Endothelial cell (in vitro differentiated cells): Measurements from ENCODE around the gene HLA-DOB. TPM values are rescaled to one million over a fixed set of nuclear protein-coding genes. Genes with fewer than 3 reads are reported as not detected.

Source experiments
- DNase-seq: peaks from one replicate; pipeline ENCODE4 v3.0.0; 2021; ENCODE audit warnings: low spot score
- H3K27ac Mint-ChIP-seq: one replicate; pipeline ENCODE4 v1.8.0; 2021; ENCODE audit warnings: mixed read lengths, inconsistent platforms; ENCODE audit not compliant: unreplicated experiment
- H3K27me3 Mint-ChIP-seq: one replicate; pipeline ENCODE4 v1.8.0; 2021; ENCODE audit warnings: mild to moderate bottlenecking, moderate library complexity, mixed read lengths, inconsistent platforms; ENCODE audit not compliant: unreplicated experiment
- H3K36me3 Mint-ChIP-seq: one replicate; pipeline ENCODE4 v1.8.0; 2021; ENCODE audit warnings: mild to moderate bottlenecking, low read depth, mixed read lengths, inconsistent platforms; ENCODE audit not compliant: unreplicated experiment
- H3K4me1 Mint-ChIP-seq: one replicate; pipeline ENCODE4 v1.8.0; 2021; ENCODE audit warnings: mild to moderate bottlenecking, mixed read lengths, inconsistent platforms; ENCODE audit not compliant: unreplicated experiment
- H3K4me3 Mint-ChIP-seq: one replicate; pipeline ENCODE4 v1.8.0; 2021; ENCODE audit warnings: mild to moderate bottlenecking, mixed read lengths, inconsistent platforms; ENCODE audit not compliant: unreplicated experiment
- H3K9me3 Mint-ChIP-seq: one replicate; pipeline ENCODE4 v1.8.0; 2021; ENCODE audit warnings: mixed read lengths, inconsistent platforms; ENCODE audit not compliant: unreplicated experiment
- total RNA-seq: library from RNA; stranded (reverse); fragmentation: NEBNext Ultra II Directional; extraction: Animal tissue kit (Norgen Biotek cat#: 25700); gene quantifications from one replicate; pipeline ENCODE4 v1.2.1, GENCODE V29; 2021; ENCODE audit not compliant: unreplicated experiment
- TF ChIP-seq, protein P1 (sequence below): fragments of 200-600 bp; sonication (generic); IDR thresholded peaks from one replicate; pipeline ENCODE4 v1.5.0; 2021; ENCODE audit warnings: antibody characterized with exemption; ENCODE audit not compliant: unreplicated experiment

HLA-DOB gene
- total RNA-seq, 1 donor from 2014 or later = not detected

DNA sequence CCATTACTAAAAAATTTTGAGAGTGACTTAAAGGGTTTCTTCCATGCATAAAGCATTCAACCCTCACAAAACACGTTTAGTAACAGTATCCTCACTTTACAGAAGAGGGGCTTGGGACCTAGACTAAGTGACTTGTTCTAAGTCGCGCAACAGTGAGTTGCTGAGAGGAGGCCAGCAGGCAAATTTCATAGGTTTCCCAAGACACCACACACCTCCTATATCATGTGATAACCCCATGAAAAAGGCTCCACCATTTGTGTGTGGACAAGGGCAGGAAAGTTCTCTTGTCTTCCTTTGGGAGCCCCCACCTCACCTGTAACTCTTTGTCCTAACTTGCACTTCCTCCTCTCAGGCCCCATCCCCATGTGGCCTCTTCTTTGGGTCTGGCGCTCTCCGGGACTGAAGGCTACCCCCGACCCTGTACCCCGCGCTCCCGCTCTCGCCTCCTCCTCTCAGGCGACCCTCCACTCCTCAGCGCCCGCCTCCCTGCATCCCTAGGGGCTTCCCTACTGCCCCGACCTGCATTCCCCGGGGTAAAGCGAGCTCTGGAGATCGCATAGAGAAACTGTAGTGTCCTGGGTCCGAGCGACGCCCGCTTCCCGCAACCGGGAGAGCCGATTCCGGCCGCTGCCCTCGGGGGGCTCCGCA, 26.7 kb upstream of the HLA-DOB start:
- no peaks in the 10 kb centered on the region for H3K36me3 Mint-ChIP-seq
- DNase-seq = no peak
- H3K27me3 Mint-ChIP-seq = peaks cover 10% of the 10 kb centered on the region
- TF ChIP-seq, protein P1, sequence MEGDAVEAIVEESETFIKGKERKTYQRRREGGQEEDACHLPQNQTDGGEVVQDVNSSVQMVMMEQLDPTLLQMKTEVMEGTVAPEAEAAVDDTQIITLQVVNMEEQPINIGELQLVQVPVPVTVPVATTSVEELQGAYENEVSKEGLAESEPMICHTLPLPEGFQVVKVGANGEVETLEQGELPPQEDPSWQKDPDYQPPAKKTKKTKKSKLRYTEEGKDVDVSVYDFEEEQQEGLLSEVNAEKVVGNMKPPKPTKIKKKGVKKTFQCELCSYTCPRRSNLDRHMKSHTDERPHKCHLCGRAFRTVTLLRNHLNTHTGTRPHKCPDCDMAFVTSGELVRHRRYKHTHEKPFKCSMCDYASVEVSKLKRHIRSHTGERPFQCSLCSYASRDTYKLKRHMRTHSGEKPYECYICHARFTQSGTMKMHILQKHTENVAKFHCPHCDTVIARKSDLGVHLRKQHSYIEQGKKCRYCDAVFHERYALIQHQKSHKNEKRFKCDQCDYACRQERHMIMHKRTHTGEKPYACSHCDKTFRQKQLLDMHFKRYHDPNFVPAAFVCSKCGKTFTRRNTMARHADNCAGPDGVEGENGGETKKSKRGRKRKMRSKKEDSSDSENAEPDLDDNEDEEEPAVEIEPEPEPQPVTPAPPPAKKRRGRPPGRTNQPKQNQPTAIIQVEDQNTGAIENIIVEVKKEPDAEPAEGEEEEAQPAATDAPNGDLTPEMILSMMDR = no peak
- H3K9me3 Mint-ChIP-seq = no peaks in the 10 kb centered on the region
- peaks cover 6% of the 10 kb centered on the region for H3K4me1 Mint-ChIP-seq
- H3K27ac Mint-ChIP-seq = peak overlapping the region; percentile 16
- H3K4me3 Mint-ChIP-seq = peak overlapping the region; percentile 91

DNA sequence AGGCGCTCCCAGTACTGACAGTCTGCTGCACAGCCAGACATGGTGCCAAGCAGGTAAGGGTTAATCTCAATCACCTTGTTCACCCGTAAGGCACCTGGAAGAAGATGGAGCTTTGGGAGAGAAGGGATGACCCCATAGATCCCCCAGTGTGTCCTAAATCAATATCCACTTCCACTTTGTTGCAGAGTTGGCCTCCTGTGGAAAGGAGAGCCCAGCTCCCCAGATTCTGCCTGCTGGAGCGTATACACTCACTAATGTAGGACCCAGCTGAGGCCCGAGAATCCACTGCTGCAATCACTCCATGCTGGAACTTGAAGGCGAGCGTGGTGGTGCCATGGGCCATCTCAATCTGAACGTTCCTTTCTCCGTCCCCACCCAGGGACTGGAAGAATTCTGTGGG, 25.9 kb upstream of the HLA-DOB start:
- H3K4me3 Mint-ChIP-seq = no peak overlapping the region
- H3K27ac Mint-ChIP-seq = no peak overlapping the region
- TF ChIP-seq, protein P1 = no peak
- no peaks in the 10 kb centered on the region for H3K36me3 Mint-ChIP-seq
- peaks cover 6% of the 10 kb centered on the region for H3K4me1 Mint-ChIP-seq
- DNase-seq = no peak
- H3K9me3 Mint-ChIP-seq = no peaks in the 10 kb centered on the region
- H3K27me3 Mint-ChIP-seq = peaks cover 10% of the 10 kb centered on the region

DNA sequence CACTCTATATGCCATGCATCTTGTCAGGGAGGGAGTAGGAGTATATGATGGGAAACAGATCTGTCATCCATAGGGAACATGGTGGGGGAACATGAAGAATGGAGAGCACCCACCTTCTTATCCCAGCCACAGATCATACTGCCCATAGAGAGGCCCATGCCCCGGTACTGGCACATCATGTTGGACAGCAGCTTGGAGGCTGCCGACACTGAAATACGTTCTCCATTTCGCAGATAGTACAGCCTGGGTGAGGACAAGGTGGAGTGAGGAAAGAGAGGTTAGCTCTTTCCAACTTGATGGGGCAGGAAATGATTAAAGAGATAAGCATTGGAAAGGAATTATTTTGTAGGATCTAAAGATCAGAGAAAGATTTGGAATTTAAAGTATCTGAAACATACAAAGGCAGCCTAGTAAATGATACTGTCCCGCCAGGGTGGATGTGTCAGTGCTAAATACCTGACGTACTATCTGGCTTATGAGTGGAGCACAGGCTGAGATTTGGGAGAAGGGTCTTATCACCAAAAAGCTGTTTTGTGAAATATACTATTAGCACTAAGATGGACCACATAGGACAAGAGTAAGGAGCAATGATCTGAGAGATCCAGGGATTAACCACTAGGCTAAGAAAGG, 25.3 kb upstream of the HLA-DOB start:
- Mint-ChIP-seq H3K27ac (no peak overlapping the region), H3K4me1 (peaks cover 10% of the 10 kb centered on the region), H3K9me3 (no peaks in the 10 kb centered on the region), H3K36me3 (no peaks in the 10 kb centered on the region), H3K4me3 (peak overlapping the region; percentile 37), H3K27me3 (peaks cover 10% of the 10 kb centered on the region)
- no peak for DNase-seq
- TF ChIP-seq, protein P1 = no peak

DNA sequence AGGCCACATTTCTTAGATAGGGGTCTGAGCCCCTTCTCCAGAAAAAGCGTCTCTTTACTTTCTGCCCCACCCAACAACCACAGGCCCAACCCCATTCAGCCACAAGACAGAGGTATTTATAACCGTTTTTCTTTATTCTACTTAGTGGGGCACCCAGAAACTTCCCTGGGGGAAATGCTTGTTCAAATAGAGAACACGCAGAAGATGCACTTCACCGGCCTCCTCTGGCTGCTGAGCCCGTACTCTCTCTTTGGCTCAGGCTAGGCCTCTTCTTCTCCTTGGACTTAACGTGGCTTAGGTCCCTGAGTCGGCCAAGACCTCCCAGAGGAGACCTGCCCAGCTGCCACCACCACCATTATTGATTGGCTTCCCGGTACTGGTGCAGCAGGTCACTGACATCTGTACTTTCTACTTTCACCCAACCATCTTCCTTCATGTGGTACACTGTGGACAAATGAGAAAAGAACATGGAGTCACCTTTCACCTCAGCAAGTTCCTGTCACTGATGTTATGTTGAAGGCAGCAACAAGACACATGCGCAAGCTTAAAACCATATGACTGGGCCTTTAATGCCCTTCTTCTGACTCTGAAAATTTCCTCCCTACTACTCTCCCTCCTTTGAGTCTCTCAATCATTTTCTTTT, 23.9 kb upstream of the HLA-DOB start:
- H3K9me3 Mint-ChIP-seq = no peaks in the 10 kb centered on the region
- no peak overlapping the region for H3K4me3 Mint-ChIP-seq
- no peak overlapping the region for H3K27ac Mint-ChIP-seq
- peaks cover 13% of the 10 kb centered on the region for H3K27me3 Mint-ChIP-seq
- TF ChIP-seq, protein P1 = no peak
- no peaks in the 10 kb centered on the region for H3K36me3 Mint-ChIP-seq
- peaks cover 14% of the 10 kb centered on the region for H3K4me1 Mint-ChIP-seq
- DNase-seq = no peak

DNA sequence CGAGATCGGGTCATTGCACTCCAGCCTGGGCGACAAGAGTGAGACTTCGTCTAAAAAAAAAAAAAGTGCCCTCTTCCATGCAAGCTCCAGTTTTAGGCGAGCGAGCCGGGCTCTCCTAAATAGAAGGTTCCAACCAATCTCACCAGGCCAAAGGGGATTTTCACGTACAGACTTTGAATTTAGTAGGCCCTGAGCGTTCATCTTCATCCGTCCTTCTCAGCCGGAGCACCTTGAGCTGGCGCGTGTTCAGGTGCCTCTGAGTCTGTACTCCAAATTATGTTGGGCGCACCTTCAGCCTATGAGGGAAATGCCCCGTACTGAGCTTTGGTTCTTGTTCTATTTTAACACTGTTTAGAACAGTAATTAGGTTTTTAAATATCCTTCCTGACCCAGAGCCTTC, 22.6 kb upstream of the HLA-DOB start:
- no peaks in the 10 kb centered on the region for H3K36me3 Mint-ChIP-seq
- H3K27ac Mint-ChIP-seq = no peak overlapping the region
- no peaks in the 10 kb centered on the region for H3K9me3 Mint-ChIP-seq
- peaks cover 14% of the 10 kb centered on the region for H3K27me3 Mint-ChIP-seq
- peaks cover 14% of the 10 kb centered on the region for H3K4me1 Mint-ChIP-seq
- TF ChIP-seq, protein P1 = no peak
- H3K4me3 Mint-ChIP-seq = no peak overlapping the region
- no peak for DNase-seq
